Natural killer cell (primary cell): ENCODE measurements around the gene CNKSR2. TPM values are rescaled to one million over a fixed set of nuclear protein-coding genes. Genes with fewer than 3 reads are reported as not detected.
"Not testable (repeated sequence)": the region's sequence is repeated elsewhere in the genome, so short reads cannot be mapped to it uniquely, and the experiment has no call there.

Source experiments
- ATAC-seq, 3 donors: fragments of 150-1000 bp in 2 of 3; fragments of 200-7000 bp in 1 of 3; cut with Tn5 transposase; 1 replicate in 1 of 3; 2 replicates in 2 of 3; pipeline ENCODE4 v1.10.0; 2021; ENCODE audit warnings: mild to moderate bottlenecking in 2 of 3, moderate library complexity in 2 of 3
- DNase-seq, 2 donors: peaks; one replicate each; pipeline versions ENCODE4 v3.0.0 to v3.0.0-alpha.2; 2013 to 2021; ENCODE audit warnings: mixed read lengths in 1 of 2
- H3K27ac ChIP-seq: one replicate; pipeline ENCODE4 v1.5.1; 2013; ENCODE audit warnings: mild to moderate bottlenecking, low read length
- H3K27me3 ChIP-seq: one replicate; pipeline ENCODE4 v1.6.1; 2013; ENCODE audit warnings: low read length; ENCODE audit not compliant: control insufficient read depth, insufficient read depth
- H3K36me3 ChIP-seq: one replicate; pipeline ENCODE4 v1.6.1; 2013; ENCODE audit warnings: low read length; ENCODE audit not compliant: control insufficient read depth, insufficient read depth
- H3K4me1 ChIP-seq: one replicate; pipeline ENCODE4 v1.6.1; 2013; ENCODE audit warnings: low read length; ENCODE audit not compliant: control insufficient read depth, insufficient read depth
- H3K4me3 ChIP-seq: one replicate; pipeline ENCODE4 v1.5.1; 2013; ENCODE audit warnings: low read length
- H3K9me3 ChIP-seq: one replicate; pipeline ENCODE4 v1.6.1; 2013; ENCODE audit warnings: low read length; ENCODE audit not compliant: control insufficient read depth, insufficient read depth
- H3K27ac Mint-ChIP-seq, 2 donors: one replicate each; pipeline ENCODE4 v1.8.0; 2022; ENCODE audit warnings: mild to moderate bottlenecking in 2 of 2, mixed read lengths in 2 of 2, moderate library complexity in 1 of 2
- H3K27me3 Mint-ChIP-seq, 2 donors: one replicate each; pipeline ENCODE4 v1.8.0; 2022; ENCODE audit warnings: low read depth in 2 of 2, mixed read lengths in 2 of 2
- H3K36me3 Mint-ChIP-seq: one replicate; pipeline ENCODE4 v1.8.0; 2022; ENCODE audit warnings: mixed read lengths
- H3K4me1 Mint-ChIP-seq, 2 donors: one replicate each; pipeline ENCODE4 v1.8.0; 2022; ENCODE audit warnings: mixed read lengths in 2 of 2
- H3K4me3 Mint-ChIP-seq: one replicate; pipeline ENCODE4 v1.8.0; 2022; ENCODE audit warnings: mild to moderate bottlenecking, moderate library complexity, mixed read lengths
- H3K9me3 Mint-ChIP-seq, 2 donors: one replicate each; pipeline ENCODE4 v1.8.0; 2022; ENCODE audit warnings: mixed read lengths in 2 of 2
- WGBS: methylation state at CpG from one replicate; pipeline ENCODE4 v1.1.7; 2013; ENCODE audit warnings: missing lambda C conversion rate; ENCODE audit not compliant: insufficient coverage; 5-methylcytosine and 5-hydroxymethylcytosine counted together
- intact Hi-C: fragments of 100-400 bp; cut with micrococcal nuclease; formaldehyde crosslinking; loops from one replicate; pipeline ENCODE4 v1.14.2; 2022
- total RNA-seq, 4 donors: library from RNA; stranded (reverse); fragments of 120-200 nt in 1 of 4; gene quantifications; one replicate each; pipeline versions ENCODE4 v1.2.3 to v1.2.4, GENCODE V29; 2013 to 2022
- TF ChIP-seq, protein P1 (sequence below): fragments of 200-600 bp; IDR thresholded peaks from one replicate; pipeline ENCODE4 v1.8.0; 2022; ENCODE audit warnings: antibody characterized with exemption

CNKSR2 gene
- total RNA-seq, 3 donors from 2014 or later (not counting 1 experiment from before 2014, with no cell fraction given): 1.8 to 2.2 (median 1.8) TPM

DNA sequence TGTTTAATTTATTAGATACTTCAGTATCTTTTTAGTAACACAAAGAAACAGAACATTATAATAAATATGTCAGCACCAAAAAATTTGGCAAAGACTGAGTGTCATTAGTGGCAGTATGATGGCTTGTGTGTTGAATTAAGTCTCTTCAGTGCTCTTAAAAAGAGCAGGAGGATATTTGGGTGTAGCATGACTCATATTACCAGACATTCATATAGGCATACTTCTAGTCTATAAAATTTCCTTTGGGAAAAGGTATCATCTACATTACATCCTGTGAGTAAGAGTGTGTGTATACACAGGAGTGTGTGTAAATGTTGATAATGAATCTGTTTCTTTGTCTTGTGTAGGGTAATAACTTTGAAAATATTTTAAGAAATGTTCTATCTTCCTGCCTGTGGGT lies 135.7 kb downstream of the CNKSR2 start:
- Histone ChIP-seq H3K27ac (no peak overlapping the region), H3K4me3 (no peak overlapping the region), H3K36me3 (no peaks in the 10 kb centered on the region), H3K9me3 (no peaks in the 10 kb centered on the region), H3K4me1 (no peaks in the 10 kb centered on the region), H3K27me3 (no peaks in the 10 kb centered on the region)
- no peak for ATAC-seq
- DNase-seq: no peak
- no peak overlapping the region for H3K27ac Mint-ChIP-seq
- H3K36me3 Mint-ChIP-seq: no peaks in the 10 kb centered on the region
- H3K4me1 Mint-ChIP-seq: no peaks in the 10 kb centered on the region
- H3K4me3 Mint-ChIP-seq: no peak overlapping the region
- H3K9me3 Mint-ChIP-seq: no peaks in the 10 kb centered on the region
- intact Hi-C loops: no loop called here
- TF ChIP-seq, protein P1, sequence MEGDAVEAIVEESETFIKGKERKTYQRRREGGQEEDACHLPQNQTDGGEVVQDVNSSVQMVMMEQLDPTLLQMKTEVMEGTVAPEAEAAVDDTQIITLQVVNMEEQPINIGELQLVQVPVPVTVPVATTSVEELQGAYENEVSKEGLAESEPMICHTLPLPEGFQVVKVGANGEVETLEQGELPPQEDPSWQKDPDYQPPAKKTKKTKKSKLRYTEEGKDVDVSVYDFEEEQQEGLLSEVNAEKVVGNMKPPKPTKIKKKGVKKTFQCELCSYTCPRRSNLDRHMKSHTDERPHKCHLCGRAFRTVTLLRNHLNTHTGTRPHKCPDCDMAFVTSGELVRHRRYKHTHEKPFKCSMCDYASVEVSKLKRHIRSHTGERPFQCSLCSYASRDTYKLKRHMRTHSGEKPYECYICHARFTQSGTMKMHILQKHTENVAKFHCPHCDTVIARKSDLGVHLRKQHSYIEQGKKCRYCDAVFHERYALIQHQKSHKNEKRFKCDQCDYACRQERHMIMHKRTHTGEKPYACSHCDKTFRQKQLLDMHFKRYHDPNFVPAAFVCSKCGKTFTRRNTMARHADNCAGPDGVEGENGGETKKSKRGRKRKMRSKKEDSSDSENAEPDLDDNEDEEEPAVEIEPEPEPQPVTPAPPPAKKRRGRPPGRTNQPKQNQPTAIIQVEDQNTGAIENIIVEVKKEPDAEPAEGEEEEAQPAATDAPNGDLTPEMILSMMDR: no peak
- no peaks in the 10 kb centered on the region for H3K27me3 Mint-ChIP-seq

DNA sequence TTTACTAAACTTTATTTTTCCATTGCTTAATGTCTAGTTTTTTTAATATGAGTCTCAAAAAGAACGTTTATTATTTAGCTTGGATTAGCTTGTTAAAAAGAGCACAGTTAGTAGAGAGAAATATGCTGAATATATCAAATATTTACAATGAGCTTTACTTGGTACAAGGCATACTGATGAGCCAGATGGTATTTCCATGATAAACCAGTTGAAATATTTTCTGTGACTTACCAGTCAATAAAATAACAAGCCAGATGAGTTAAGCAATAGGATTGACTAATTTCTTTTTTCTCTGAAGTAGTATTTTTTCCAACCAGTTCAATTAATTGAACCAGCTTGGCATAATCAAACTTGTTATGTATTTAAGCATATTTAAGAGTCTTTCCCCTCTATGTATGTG lies 149.8 kb downstream of the CNKSR2 start:
- Mint-ChIP-seq H3K4me1 (no peaks in the 10 kb centered on the region), H3K9me3 (no peaks in the 10 kb centered on the region), H3K4me3 (no peak overlapping the region), H3K27me3 (no peaks in the 10 kb centered on the region), H3K27ac (no peak overlapping the region), H3K36me3 (no peaks in the 10 kb centered on the region)
- Histone ChIP-seq H3K27ac (no peak overlapping the region), H3K27me3 (no peaks in the 10 kb centered on the region), H3K4me3 (no peak overlapping the region), H3K36me3 (no peaks in the 10 kb centered on the region), H3K9me3 (no peaks in the 10 kb centered on the region), H3K4me1 (no peaks in the 10 kb centered on the region)
- TF ChIP-seq, protein P1: no peak
- intact Hi-C loops: no loop called here
- DNase-seq: no peak
- no CpG with 5 or more reads among the region's 1 CpG for WGBS
- no peak for ATAC-seq

DNA sequence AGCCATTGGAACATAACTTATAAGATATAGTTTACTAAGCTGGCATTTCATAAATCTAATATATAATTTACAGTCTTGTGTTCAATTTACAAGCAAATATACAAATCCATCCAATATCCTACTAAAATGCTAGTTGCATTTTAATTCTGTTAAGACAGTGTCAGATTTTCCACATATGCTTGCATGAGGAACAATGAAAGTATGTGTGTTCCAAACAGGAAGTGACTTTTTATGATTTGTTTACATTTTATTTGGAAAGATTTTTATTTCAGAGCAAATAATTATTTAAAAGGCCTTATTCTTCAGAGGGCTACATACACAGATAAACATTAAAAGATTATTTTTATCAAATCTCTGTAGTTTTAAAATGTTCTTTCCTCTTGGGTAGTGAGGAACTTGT lies 153.9 kb downstream of the CNKSR2 start:
- TF ChIP-seq, protein P1: no peak
- intact Hi-C loops: no loop called here
- H3K4me3 Mint-ChIP-seq: no peak overlapping the region
- no peaks in the 10 kb centered on the region for H3K27me3 Mint-ChIP-seq
- H3K27ac ChIP-seq: no peak overlapping the region
- no peak overlapping the region for H3K4me3 ChIP-seq
- H3K36me3 Mint-ChIP-seq: no peaks in the 10 kb centered on the region
- H3K9me3 Mint-ChIP-seq: peaks cover 0 to 2% of the 10 kb centered on the region in 2 donors
- H3K9me3 ChIP-seq: no peaks in the 10 kb centered on the region
- H3K27ac Mint-ChIP-seq: no peak overlapping the region
- H3K36me3 ChIP-seq: no peaks in the 10 kb centered on the region
- no peak for ATAC-seq
- no peaks in the 10 kb centered on the region for H3K4me1 Mint-ChIP-seq
- H3K4me1 ChIP-seq: no peaks in the 10 kb centered on the region
- H3K27me3 ChIP-seq: no peaks in the 10 kb centered on the region
- DNase-seq: no peak

DNA sequence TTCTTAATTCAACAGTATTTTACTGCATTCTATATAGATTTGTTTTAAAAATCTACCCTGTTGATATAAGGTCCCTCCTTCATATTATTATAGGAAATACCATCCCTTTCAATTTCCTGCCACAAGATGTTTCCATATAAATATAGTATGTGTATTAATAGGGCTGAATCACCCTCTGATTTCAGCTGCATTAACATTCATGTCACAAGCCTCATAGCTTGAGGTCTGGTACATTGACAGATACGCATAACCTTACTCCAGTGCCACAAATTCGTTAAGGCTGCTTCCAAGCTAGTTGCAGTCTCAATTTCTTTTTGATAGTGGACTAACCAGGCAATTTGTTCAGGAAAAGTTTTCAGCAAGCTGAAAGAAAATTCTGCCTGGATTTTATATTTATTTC lies 155.6 kb downstream of the CNKSR2 start:
- Histone ChIP-seq H3K27me3 (no peaks in the 10 kb centered on the region), H3K36me3 (no peaks in the 10 kb centered on the region), H3K4me3 (no peak overlapping the region), H3K9me3 (no peaks in the 10 kb centered on the region), H3K27ac (no peak overlapping the region), H3K4me1 (no peaks in the 10 kb centered on the region)
- Mint-ChIP-seq H3K36me3 (no peaks in the 10 kb centered on the region), H3K27ac (no peak overlapping the region), H3K27me3 (no peaks in the 10 kb centered on the region), H3K4me1 (no peaks in the 10 kb centered on the region), H3K4me3 (no peak overlapping the region), H3K9me3 (peaks cover 0 to 2% of the 10 kb centered on the region in 2 donors)
- WGBS: 81% methylated on average over 2 of the region's 2 CpGs
- DNase-seq (no peak), ATAC-seq (no peak)
- intact Hi-C loops: no loop called here
- TF ChIP-seq, protein P1: no peak

DNA sequence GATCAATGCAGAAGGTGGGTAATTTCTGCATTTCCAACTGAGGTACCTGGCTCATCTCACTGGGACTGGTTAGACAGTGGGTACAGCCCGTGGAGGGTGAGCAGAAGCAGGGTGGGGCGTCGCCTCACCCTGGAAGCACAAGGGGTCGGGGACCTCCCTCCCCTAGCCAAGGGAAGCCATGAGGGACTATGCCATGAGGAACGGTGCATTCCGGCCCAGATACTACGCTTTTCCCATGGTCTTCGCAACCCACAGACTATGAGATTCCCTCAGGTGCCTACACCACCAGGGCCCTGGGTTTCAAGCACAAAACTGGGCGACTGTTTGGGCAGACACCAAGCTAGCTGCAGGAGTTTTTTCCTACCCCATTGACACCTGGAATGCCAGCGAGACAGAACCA lies 170.4 kb downstream of the CNKSR2 start:
- 95% methylated on average over 10 of the region's 10 CpGs for WGBS

More for the DNA sequence above, 170.4 kb downstream of the CNKSR2 start:
- H3K4me3 Mint-ChIP-seq, H3K27me3 ChIP-seq, H3K27ac Mint-ChIP-seq, intact Hi-C loops, H3K36me3 Mint-ChIP-seq, H3K9me3 Mint-ChIP-seq, H3K27ac ChIP-seq, H3K27me3 Mint-ChIP-seq, H3K4me1 Mint-ChIP-seq, H3K4me1 ChIP-seq, H3K36me3 ChIP-seq, ATAC-seq, H3K4me3 ChIP-seq, DNase-seq, H3K9me3 ChIP-seq: not testable (repeated sequence)
